ENCODE data around the gene PLEKHA4. TPM values are rescaled to one million over a fixed set of nuclear protein-coding genes. Genes with fewer than 3 reads are reported as not detected.
"Not testable (repeated sequence)": the region's sequence is repeated elsewhere in the genome, so short reads cannot be mapped to it uniquely, and the experiment has no call there.

Gene PLEKHA4
- total RNA-seq, 1 donor from 2014 or later, result 40.0 TPM

GRCh38 chr19:48895226-48895625 is 26.8 kb upstream of the PLEKHA4 start:
- H3K4me3 Mint-ChIP-seq (ENCODE audit: unreplicated experiment), result no peak overlapping the region
- H3K4me1 Mint-ChIP-seq (ENCODE audit: unreplicated experiment), result peaks cover 10% of the 10 kb centered on the region
- no peak overlapping the region for H3K27ac Mint-ChIP-seq (ENCODE audit: unreplicated experiment)
- no peaks in the 10 kb centered on the region for H3K9me3 Mint-ChIP-seq (ENCODE audit: unreplicated experiment)
- no peak for DNase-seq (ENCODE audit: extremely low spot score, unreplicated experiment)
- H3K27me3 Mint-ChIP-seq (ENCODE audit: unreplicated experiment), result no peaks in the 10 kb centered on the region
- H3K36me3 Mint-ChIP-seq (ENCODE audit: unreplicated experiment), result peaks cover 1% of the 10 kb centered on the region
- TF ChIP-seq CTCF (IDR thresholded peaks at IDR 0.05), result no peak

- Mint-ChIP-seq H3K9me3 (ENCODE audit: unreplicated experiment) (no peaks in the 10 kb centered on the region), H3K36me3 (ENCODE audit: unreplicated experiment) (no peaks in the 10 kb centered on the region), H3K27me3 (ENCODE audit: unreplicated experiment) (no peaks in the 10 kb centered on the region), H3K4me1 (ENCODE audit: unreplicated experiment) (no peaks in the 10 kb centered on the region), H3K27ac (ENCODE audit: unreplicated experiment) (no peak overlapping the region), H3K4me3 (ENCODE audit: unreplicated experiment) (no peak overlapping the region)
- no peak for TF ChIP-seq CTCF (IDR thresholded peaks at IDR 0.05)
- DNase-seq (ENCODE audit: extremely low spot score, unreplicated experiment), result no peak
Observed at GRCh38 chr19:48890551-48890950, 22.1 kb upstream of the PLEKHA4 start.

GRCh38 chr19:48889496-48889895 is 21.1 kb upstream of the PLEKHA4 start:
- DNase-seq (ENCODE audit: extremely low spot score, unreplicated experiment); H3K9me3 Mint-ChIP-seq (ENCODE audit: unreplicated experiment); H3K4me3 Mint-ChIP-seq (ENCODE audit: unreplicated experiment); H3K4me1 Mint-ChIP-seq (ENCODE audit: unreplicated experiment); H3K27ac Mint-ChIP-seq (ENCODE audit: unreplicated experiment); H3K27me3 Mint-ChIP-seq (ENCODE audit: unreplicated experiment); H3K36me3 Mint-ChIP-seq (ENCODE audit: unreplicated experiment): not testable (repeated sequence)

GRCh38 chr19:48887861-48888612 is 19.6 kb upstream of the PLEKHA4 start:
- DNase-seq (ENCODE audit: extremely low spot score, unreplicated experiment), result no peak
- no peaks in the 10 kb centered on the region for H3K36me3 Mint-ChIP-seq (ENCODE audit: unreplicated experiment)
- no peaks in the 10 kb centered on the region for H3K9me3 Mint-ChIP-seq (ENCODE audit: unreplicated experiment)
- no peaks in the 10 kb centered on the region for H3K4me1 Mint-ChIP-seq (ENCODE audit: unreplicated experiment)
- H3K4me3 Mint-ChIP-seq (ENCODE audit: unreplicated experiment), result no peak overlapping the region
- H3K27me3 Mint-ChIP-seq (ENCODE audit: unreplicated experiment), result no peaks in the 10 kb centered on the region
- H3K27ac Mint-ChIP-seq (ENCODE audit: unreplicated experiment), result no peak overlapping the region
- no peak for TF ChIP-seq CTCF (IDR thresholded peaks at IDR 0.05)

GRCh38 chr19:48883726-48884125 is 15.3 kb upstream of the PLEKHA4 start:
- Mint-ChIP-seq H3K4me3 (ENCODE audit: unreplicated experiment) (no peak overlapping the region), H3K4me1 (ENCODE audit: unreplicated experiment) (no peaks in the 10 kb centered on the region), H3K27me3 (ENCODE audit: unreplicated experiment) (no peaks in the 10 kb centered on the region), H3K36me3 (ENCODE audit: unreplicated experiment) (peaks cover under 1% of the 10 kb centered on the region), H3K9me3 (ENCODE audit: unreplicated experiment) (no peaks in the 10 kb centered on the region), H3K27ac (ENCODE audit: unreplicated experiment) (no peak overlapping the region)
- DNase-seq (ENCODE audit: extremely low spot score, unreplicated experiment), result no peak
- no peak for TF ChIP-seq CTCF (IDR thresholded peaks at IDR 0.05)
